ENCODE data around the gene KSR2.
"Not testable (repeated sequence)": the region's sequence is repeated elsewhere in the genome, so short reads cannot be mapped to it uniquely, and the experiment has no call there.

The KSR2 gene

GRCh38 chr12:117731131-117731530, 237.7 kb downstream of the KSR2 start:
- not testable (repeated sequence) for H3K9me3 Mint-ChIP-seq; H3K27me3 Mint-ChIP-seq; DNase-seq; H3K4me1 Mint-ChIP-seq; H3K4me3 Mint-ChIP-seq; H3K36me3 Mint-ChIP-seq (ENCODE audit: low read depth); H3K27ac Mint-ChIP-seq; ATAC-seq

GRCh38 chr12:117727301-117727700, 241.5 kb downstream of the KSR2 start:
- no peak for ATAC-seq
- DNase-seq = no peak
- Mint-ChIP-seq H3K27ac (no peak overlapping the region), H3K9me3 (no peaks in the 10 kb centered on the region), H3K4me1 (no peaks in the 10 kb centered on the region), H3K4me3 (no peak overlapping the region), H3K36me3 (ENCODE audit: low read depth) (no peaks in the 10 kb centered on the region), H3K27me3 (peaks cover 4% of the 10 kb centered on the region)

GRCh38 chr12:117724543-117724942, 244.2 kb downstream of the KSR2 start:
- H3K4me1 Mint-ChIP-seq = no peaks in the 10 kb centered on the region
- DNase-seq (no peak), ATAC-seq (no peak)
- H3K27ac Mint-ChIP-seq = no peak overlapping the region
- peaks cover 3% of the 10 kb centered on the region for H3K9me3 Mint-ChIP-seq
- H3K4me3 Mint-ChIP-seq = no peak overlapping the region
- H3K36me3 Mint-ChIP-seq (ENCODE audit: low read depth) = no peaks in the 10 kb centered on the region
- H3K27me3 Mint-ChIP-seq = peaks cover 10% of the 10 kb centered on the region

- H3K4me1 Mint-ChIP-seq = no peaks in the 10 kb centered on the region
- H3K27me3 Mint-ChIP-seq = peaks cover 10% of the 10 kb centered on the region
- H3K27ac Mint-ChIP-seq = no peak overlapping the region
- no peaks in the 10 kb centered on the region for H3K36me3 Mint-ChIP-seq (ENCODE audit: low read depth)
- no peak for ATAC-seq
- H3K4me3 Mint-ChIP-seq = no peak overlapping the region
- H3K9me3 Mint-ChIP-seq = peaks cover 3% of the 10 kb centered on the region
- no peak for DNase-seq
These were observed 250.2 kb downstream of the KSR2 start for GRCh38 chr12:117718559-117718958.

- DNase-seq (no peak), ATAC-seq (no peak)
- Mint-ChIP-seq H3K9me3 (peaks cover 3% of the 10 kb centered on the region), H3K27ac (no peak overlapping the region), H3K4me1 (no peaks in the 10 kb centered on the region), H3K36me3 (ENCODE audit: low read depth) (no peaks in the 10 kb centered on the region), H3K4me3 (no peak overlapping the region), H3K27me3 (peaks cover 9% of the 10 kb centered on the region)
These were observed 250.6 kb downstream of the KSR2 start for GRCh38 chr12:117718141-117718540.

GRCh38 chr12:117714203-117714602, 254.6 kb downstream of the KSR2 start:
- Mint-ChIP-seq H3K4me3 (no peak overlapping the region), H3K27me3 (no peaks in the 10 kb centered on the region), H3K27ac (no peak overlapping the region), H3K36me3 (ENCODE audit: low read depth) (no peaks in the 10 kb centered on the region), H3K4me1 (no peaks in the 10 kb centered on the region), H3K9me3 (no peaks in the 10 kb centered on the region)
- DNase-seq = no peak
- ATAC-seq = no peak

- no peaks in the 10 kb centered on the region for H3K27me3 Mint-ChIP-seq
- DNase-seq (no peak), ATAC-seq (no peak)
- no peak overlapping the region for H3K4me3 Mint-ChIP-seq
- H3K27ac Mint-ChIP-seq = no peak overlapping the region
- H3K4me1 Mint-ChIP-seq = no peaks in the 10 kb centered on the region
- H3K36me3 Mint-ChIP-seq (ENCODE audit: low read depth) = no peaks in the 10 kb centered on the region
- H3K9me3 Mint-ChIP-seq = no peaks in the 10 kb centered on the region
These were observed 258.7 kb downstream of the KSR2 start for GRCh38 chr12:117710121-117710520.

- no peak overlapping the region for H3K4me3 Mint-ChIP-seq
- H3K27ac Mint-ChIP-seq = no peak overlapping the region
- DNase-seq = no peak
- ATAC-seq = no peak
- H3K9me3 Mint-ChIP-seq = no peaks in the 10 kb centered on the region
- H3K36me3 Mint-ChIP-seq (ENCODE audit: low read depth) = no peaks in the 10 kb centered on the region
- no peaks in the 10 kb centered on the region for H3K27me3 Mint-ChIP-seq
- H3K4me1 Mint-ChIP-seq = no peaks in the 10 kb centered on the region
These were observed 260.9 kb downstream of the KSR2 start for GRCh38 chr12:117707861-117708260.

GRCh38 chr12:117703584-117703983, 265.2 kb downstream of the KSR2 start:
- H3K9me3 Mint-ChIP-seq = peaks cover 5% of the 10 kb centered on the region
- H3K4me1 Mint-ChIP-seq = no peaks in the 10 kb centered on the region
- no peak overlapping the region for H3K27ac Mint-ChIP-seq
- no peak overlapping the region for H3K4me3 Mint-ChIP-seq
- DNase-seq (no peak), ATAC-seq (no peak)
- no peaks in the 10 kb centered on the region for H3K27me3 Mint-ChIP-seq
- no peaks in the 10 kb centered on the region for H3K36me3 Mint-ChIP-seq (ENCODE audit: low read depth)

- Mint-ChIP-seq H3K27ac (no peak overlapping the region), H3K27me3 (no peaks in the 10 kb centered on the region), H3K4me1 (no peaks in the 10 kb centered on the region), H3K36me3 (ENCODE audit: low read depth) (no peaks in the 10 kb centered on the region), H3K4me3 (no peak overlapping the region), H3K9me3 (peaks cover 5% of the 10 kb centered on the region)
- ATAC-seq (no peak), DNase-seq (no peak)
These were observed 266.0 kb downstream of the KSR2 start for GRCh38 chr12:117702741-117703140.

GRCh38 chr12:117699575-117699974, 269.2 kb downstream of the KSR2 start:
- no peak overlapping the region for H3K27ac Mint-ChIP-seq
- peaks cover 5% of the 10 kb centered on the region for H3K9me3 Mint-ChIP-seq
- no peaks in the 10 kb centered on the region for H3K4me1 Mint-ChIP-seq
- no peaks in the 10 kb centered on the region for H3K27me3 Mint-ChIP-seq
- no peak for ATAC-seq
- no peak overlapping the region for H3K4me3 Mint-ChIP-seq
- H3K36me3 Mint-ChIP-seq (ENCODE audit: low read depth) = no peaks in the 10 kb centered on the region
- no peak for DNase-seq

- no peaks in the 10 kb centered on the region for H3K4me1 Mint-ChIP-seq
- DNase-seq = no peak
- no peak overlapping the region for H3K27ac Mint-ChIP-seq
- ATAC-seq = no peak
- H3K36me3 Mint-ChIP-seq (ENCODE audit: low read depth) = no peaks in the 10 kb centered on the region
- H3K27me3 Mint-ChIP-seq = no peaks in the 10 kb centered on the region
- H3K9me3 Mint-ChIP-seq = peaks cover 5% of the 10 kb centered on the region
- H3K4me3 Mint-ChIP-seq = no peak overlapping the region
These were observed 269.7 kb downstream of the KSR2 start for GRCh38 chr12:117699118-117699517.

GRCh38 chr12:117695956-117696355, 272.8 kb downstream of the KSR2 start:
- H3K36me3 Mint-ChIP-seq (ENCODE audit: low read depth) = no peaks in the 10 kb centered on the region
- ATAC-seq (no peak), DNase-seq (no peak)
- H3K4me1 Mint-ChIP-seq = no peaks in the 10 kb centered on the region
- H3K27ac Mint-ChIP-seq = no peak overlapping the region
- H3K9me3 Mint-ChIP-seq = peaks cover 12% of the 10 kb centered on the region
- no peaks in the 10 kb centered on the region for H3K27me3 Mint-ChIP-seq
- H3K4me3 Mint-ChIP-seq = no peak overlapping the region

- Mint-ChIP-seq H3K4me1 (no peaks in the 10 kb centered on the region), H3K36me3 (ENCODE audit: low read depth) (no peaks in the 10 kb centered on the region), H3K27ac (no peak overlapping the region), H3K27me3 (peaks cover 11% of the 10 kb centered on the region), H3K4me3 (no peak overlapping the region), H3K9me3 (peaks cover 12% of the 10 kb centered on the region)
- DNase-seq = no peak
- no peak for ATAC-seq
These were observed 276.3 kb downstream of the KSR2 start for GRCh38 chr12:117692512-117692911.

GRCh38 chr12:117689857-117690256, 278.9 kb downstream of the KSR2 start:
- Mint-ChIP-seq H3K36me3 (ENCODE audit: low read depth) (no peaks in the 10 kb centered on the region), H3K4me1 (no peaks in the 10 kb centered on the region), H3K27me3 (peaks cover 18% of the 10 kb centered on the region), H3K4me3 (no peak overlapping the region), H3K27ac (no peak overlapping the region), H3K9me3 (peaks cover 12% of the 10 kb centered on the region)
- no peak for DNase-seq
- no peak for ATAC-seq

GRCh38 chr12:117688446-117688845, 280.3 kb downstream of the KSR2 start:
- Mint-ChIP-seq H3K4me3 (no peak overlapping the region), H3K27me3 (peaks cover 18% of the 10 kb centered on the region), H3K27ac (no peak overlapping the region), H3K36me3 (ENCODE audit: low read depth) (no peaks in the 10 kb centered on the region), H3K9me3 (peaks cover 12% of the 10 kb centered on the region), H3K4me1 (no peaks in the 10 kb centered on the region)
- ATAC-seq (no peak), DNase-seq (no peak)
